Forelimb muscle (tissue), 1 donor: ENCODE data around the gene PCNX2. TPM values are rescaled to one million over a fixed set of nuclear protein-coding genes. Genes with fewer than 3 reads are reported as not detected.
"Not testable (repeated sequence)": the region's sequence is repeated elsewhere in the genome, so short reads cannot be mapped to it uniquely, and the experiment has no call there.

ENCODE experiments used
- DNase-seq: peaks from one replicate; pipeline ENCODE4 v3.0.0-alpha.2; 2013; ENCODE audit warnings: low read depth
- polyA plus RNA-seq: library from polyadenylated mRNA; unstranded; fragments of 120-200 nt; gene quantifications from one replicate; pipeline ENCODE4 v1.2.1, GENCODE V29; 2013; ENCODE audit not compliant: insufficient read length

PCNX2 gene
- polyA plus RNA-seq, 1 donor, result 2.5 TPM

DNA sequence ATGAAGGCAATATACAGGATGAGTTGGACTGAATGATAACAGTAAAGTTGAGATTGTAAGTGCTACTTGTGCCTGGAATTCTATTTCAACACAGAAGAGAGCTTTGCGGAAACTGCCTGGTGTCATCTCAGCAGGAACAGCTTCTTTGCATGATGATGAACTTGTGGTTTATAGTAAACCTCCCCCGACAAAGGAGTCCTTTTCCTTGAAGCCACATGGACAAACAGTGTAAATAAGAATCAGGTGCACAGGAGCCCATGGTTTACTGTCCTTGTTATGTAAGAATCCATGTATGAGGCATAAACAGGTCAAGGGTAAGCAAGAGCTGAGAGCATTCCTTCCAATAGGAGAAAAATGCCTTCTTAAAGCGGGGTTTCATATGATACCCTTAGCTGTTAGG, 66.2 kb downstream of the PCNX2 start:
- no peak for DNase-seq

- no peak for DNase-seq
Measured at GRCh38 chr1:233227930-233228465, 67.5 kb downstream of the PCNX2 start.

DNA sequence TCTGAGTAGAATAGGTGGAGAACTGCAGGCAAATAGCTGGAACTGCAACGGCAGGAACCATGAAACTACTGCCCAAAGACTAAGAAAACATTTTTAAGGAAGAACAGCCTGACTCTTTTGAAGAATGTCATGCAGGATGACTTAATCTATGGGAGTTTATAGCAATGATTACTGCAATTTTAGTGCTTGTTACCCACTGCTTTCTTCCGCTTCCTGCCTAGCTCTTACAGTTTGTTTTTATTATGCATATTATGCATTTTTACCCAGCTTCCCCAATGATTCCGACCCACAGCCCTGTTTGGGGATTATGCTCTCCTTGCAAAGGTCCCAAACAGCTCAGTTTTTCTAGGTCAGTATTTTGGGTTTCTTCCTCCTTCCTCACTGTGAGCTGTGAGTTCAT, 71.2 kb downstream of the PCNX2 start:
- no peak for DNase-seq

DNA sequence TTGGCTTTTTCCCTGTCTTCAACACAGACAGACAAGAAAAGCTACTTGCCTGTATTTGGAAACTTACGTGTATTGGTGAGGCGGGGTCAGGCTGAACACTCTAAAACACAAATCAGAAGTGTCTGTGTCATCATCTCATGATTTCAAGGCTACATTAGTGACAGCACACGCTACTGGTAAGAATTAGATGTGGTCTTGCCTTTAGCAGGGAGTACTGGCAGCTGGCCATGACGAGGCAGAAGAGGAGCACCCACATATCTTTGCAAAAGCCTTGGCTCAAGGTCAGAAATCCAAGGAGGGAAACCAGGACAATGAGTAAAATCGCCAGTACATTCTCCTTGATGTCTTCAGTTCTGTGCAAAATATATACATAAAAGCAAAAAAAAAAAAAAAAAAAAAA, 77.7 kb downstream of the PCNX2 start:
- no peak for DNase-seq

GRCh38 chr1:233216009-233216408, 79.5 kb downstream of the PCNX2 start:
- DNase-seq, result no peak

- DNase-seq, result no peak
Measured at GRCh38 chr1:233215135-233215760, 80.3 kb downstream of the PCNX2 start.

DNA sequence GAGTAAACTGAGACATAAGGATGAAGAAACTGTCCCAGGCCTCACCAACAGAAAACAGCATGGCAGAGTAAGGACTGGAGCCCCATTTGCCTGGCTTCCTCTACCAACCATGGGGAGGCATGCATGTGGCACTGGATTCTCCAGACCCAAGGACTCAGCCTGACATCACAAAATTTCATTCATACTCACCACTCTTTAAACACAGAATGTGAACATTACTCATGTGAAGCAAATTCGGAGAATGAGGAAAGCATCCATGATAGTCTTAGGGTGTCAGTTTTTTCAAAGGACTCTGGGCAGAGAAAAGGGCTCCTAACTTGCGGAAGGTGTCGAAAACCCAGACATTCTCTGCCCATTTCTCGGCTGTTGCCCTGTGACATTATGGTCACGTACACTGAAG, 83.9 kb downstream of the PCNX2 start:
- no peak for DNase-seq

GRCh38 chr1:233211106-233211505, 84.4 kb downstream of the PCNX2 start:
- DNase-seq, result no peak

GRCh38 chr1:233209481-233209880, 86.0 kb downstream of the PCNX2 start:
- no peak for DNase-seq

DNA sequence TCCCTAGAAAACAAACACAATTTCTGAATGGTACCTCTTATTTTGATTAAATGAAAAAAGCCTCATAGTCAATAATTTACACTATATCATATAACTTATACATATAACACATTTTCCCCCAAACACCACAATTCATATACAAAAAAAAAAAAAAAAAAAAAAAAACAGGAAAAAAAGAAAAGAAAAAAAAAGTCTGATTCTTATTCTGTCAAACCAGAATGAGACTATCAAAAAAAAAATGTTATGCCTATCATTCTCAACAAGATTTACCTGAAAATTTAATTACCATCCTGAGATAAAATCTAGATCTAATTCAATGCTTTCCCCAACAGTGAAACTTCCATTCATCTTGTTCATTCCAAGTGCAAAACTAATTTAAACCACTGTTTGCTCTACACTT, 86.8 kb downstream of the PCNX2 start:
- no peak for DNase-seq

- DNase-seq, result no peak
Measured at GRCh38 chr1:233197940-233198339, 97.6 kb downstream of the PCNX2 start.

- DNase-seq, result no peak
Measured at GRCh38 chr1:233193741-233194140, 101.8 kb downstream of the PCNX2 start.

- DNase-seq, result no peak
Measured at GRCh38 chr1:233190987-233191386, 104.5 kb downstream of the PCNX2 start.

- no peak for DNase-seq
Measured at GRCh38 chr1:233189526-233189925, 106.0 kb downstream of the PCNX2 start.

DNA sequence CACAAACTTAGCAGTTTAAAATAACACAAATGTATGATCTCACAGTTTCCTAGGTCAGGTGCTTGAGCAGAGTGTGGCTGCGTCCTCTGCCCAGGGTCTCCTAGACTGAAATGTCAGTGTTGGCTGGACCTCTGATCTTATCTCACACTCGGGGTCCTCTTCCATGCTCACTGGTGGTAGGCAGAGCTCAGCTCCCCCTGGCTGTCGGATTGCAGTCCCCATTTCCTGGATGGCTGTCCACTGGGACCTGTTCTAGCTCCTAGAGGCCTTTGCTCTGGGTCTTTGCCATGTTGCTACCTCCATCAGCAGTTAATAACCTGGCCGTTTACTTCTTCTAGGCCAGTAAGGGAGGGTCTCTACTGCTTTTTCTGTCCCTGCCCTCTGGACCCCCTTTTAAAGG, 107.5 kb downstream of the PCNX2 start:
- no peak for DNase-seq

GRCh38 chr1:233183226-233184020, 112.1 kb downstream of the PCNX2 start:
- no peak for DNase-seq

DNA sequence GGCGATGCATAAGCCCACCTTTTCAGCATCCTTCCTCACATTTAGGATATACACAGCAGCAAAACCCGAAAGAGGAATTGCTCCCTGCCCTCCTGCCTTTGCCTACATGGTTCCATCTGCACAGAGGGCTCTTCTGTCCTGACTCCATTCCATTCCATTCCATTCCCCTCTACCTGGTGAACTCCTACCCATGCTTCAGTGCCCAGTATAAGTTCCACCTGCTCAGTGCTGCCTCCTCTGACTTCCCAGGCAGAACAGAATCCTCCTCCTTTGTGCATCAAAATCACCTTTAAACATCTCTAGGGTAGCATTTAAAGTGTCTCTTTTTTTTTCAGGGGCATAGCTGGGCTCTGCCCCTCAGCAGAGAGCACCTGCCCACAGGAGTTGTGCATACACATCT, 112.9 kb downstream of the PCNX2 start:
- DNase-seq, result no peak

- no peak for DNase-seq
Measured at GRCh38 chr1:233180641-233181364, 114.7 kb downstream of the PCNX2 start.

DNA sequence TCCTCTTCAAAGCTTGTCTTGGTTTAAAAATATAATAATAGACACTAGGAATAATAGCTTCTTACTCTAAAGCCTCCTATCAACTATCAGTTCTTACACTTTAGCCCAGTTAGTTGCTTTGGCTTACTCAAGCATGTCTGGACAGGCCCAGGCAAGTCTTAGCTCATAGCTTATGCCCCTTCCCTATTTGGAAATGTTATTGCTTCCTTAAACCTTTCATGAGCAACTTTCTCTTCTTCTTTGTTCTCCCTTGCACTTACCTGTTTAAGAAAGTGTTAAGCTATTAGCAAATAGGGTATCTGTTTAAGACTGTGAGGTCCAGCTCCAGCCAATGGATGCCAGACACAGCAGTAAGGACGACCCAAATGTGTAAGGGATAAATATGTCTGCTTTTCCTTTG, 115.9 kb downstream of the PCNX2 start:
- not testable (repeated sequence) for DNase-seq

DNA sequence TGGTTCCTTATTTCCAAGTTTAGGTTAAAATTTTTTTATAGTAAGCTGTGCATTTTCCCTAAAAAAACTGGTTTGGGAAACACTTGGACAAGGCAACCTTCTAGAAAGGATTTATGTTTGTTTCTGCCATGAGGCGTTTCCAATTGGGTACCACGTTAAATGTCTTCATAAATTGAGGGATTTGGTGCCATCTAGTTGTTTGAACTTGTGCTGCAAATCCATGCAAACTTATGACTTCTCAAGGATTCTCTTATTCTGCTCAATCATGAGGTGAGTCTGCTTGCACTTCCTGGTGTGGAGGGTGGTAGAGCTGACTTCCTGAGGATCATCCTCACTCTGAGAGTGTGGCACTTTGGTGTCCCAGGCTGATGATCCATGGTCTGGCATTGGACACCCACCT, 123.3 kb downstream of the PCNX2 start:
- DNase-seq, result no peak

- DNase-seq, result no peak
Measured at GRCh38 chr1:233170741-233171140, 124.8 kb downstream of the PCNX2 start.

DNA sequence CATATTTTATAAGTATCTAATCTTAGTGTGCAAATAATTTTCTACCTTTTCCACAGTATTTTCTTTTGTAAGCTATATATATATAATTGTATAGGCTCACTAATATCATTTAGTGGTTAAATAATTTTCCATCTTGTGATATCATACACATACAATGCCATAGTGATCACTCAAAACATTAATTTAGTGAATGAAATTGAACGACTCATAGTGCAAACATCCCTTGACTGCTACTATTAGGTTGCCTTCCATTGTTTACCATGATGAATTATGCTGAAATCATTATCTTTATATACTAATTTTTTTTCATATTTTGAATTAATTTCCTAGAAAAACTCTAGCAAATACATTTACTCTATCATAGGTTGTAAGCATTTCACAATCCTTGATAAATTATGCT, 127.1 kb downstream of the PCNX2 start:
- DNase-seq, result no peak

GRCh38 chr1:233166896-233167295, 128.6 kb downstream of the PCNX2 start:
- no peak for DNase-seq
